OCI-M2 (cell line): ENCODE data around the gene PYGB.

Experiments
- DNase-seq: peaks from one replicate; lab custom pipeline; 2025; ENCODE audit not compliant: unreplicated experiment; lab: John Stamatoyannopoulos, UW

Gene PYGB

GRCh38 chr20:25215521-25215920 is 32.4 kb upstream of the PYGB start:
- no peak for DNase-seq

- DNase-seq = no peak
Observed at GRCh38 chr20:25216199-25216945, 31.5 kb upstream of the PYGB start.

- DNase-seq = no peak
Observed at GRCh38 chr20:25217161-25218108, 30.4 kb upstream of the PYGB start.

GRCh38 chr20:25218109-25218486 is 29.8 kb upstream of the PYGB start:
- no peak for DNase-seq

GRCh38 chr20:25218492-25218891 is 29.4 kb upstream of the PYGB start:
- no peak for DNase-seq

GRCh38 chr20:25219365-25219764 is 28.5 kb upstream of the PYGB start:
- DNase-seq = no peak

GRCh38 chr20:25220021-25220730 is 27.7 kb upstream of the PYGB start:
- no peak for DNase-seq

GRCh38 chr20:25220810-25221591 is 26.9 kb upstream of the PYGB start:
- DNase-seq = no peak

- no peak for DNase-seq
Observed at GRCh38 chr20:25221592-25222460, 26.1 kb upstream of the PYGB start.

GRCh38 chr20:25222461-25223178 is 25.3 kb upstream of the PYGB start:
- DNase-seq = no peak

- DNase-seq = no peak
Observed at GRCh38 chr20:25223179-25223661, 24.7 kb upstream of the PYGB start.

- no peak for DNase-seq
Observed at GRCh38 chr20:25223765-25224720, 23.8 kb upstream of the PYGB start.

- no peak for DNase-seq
Observed at GRCh38 chr20:25224941-25225340, 22.9 kb upstream of the PYGB start.

- no peak for DNase-seq
Observed at GRCh38 chr20:25225642-25226432, 22.0 kb upstream of the PYGB start.

- DNase-seq = no peak
Observed at GRCh38 chr20:25226433-25227316, 21.2 kb upstream of the PYGB start.

GRCh38 chr20:25227317-25227831 is 20.5 kb upstream of the PYGB start:
- DNase-seq = no peak
